Measurements from ENCODE around the gene GPRC5C.
"Not testable (repeated sequence)": the region's sequence is repeated elsewhere in the genome, so short reads cannot be mapped to it uniquely, and the experiment has no call there.

GPRC5C gene, protein sequence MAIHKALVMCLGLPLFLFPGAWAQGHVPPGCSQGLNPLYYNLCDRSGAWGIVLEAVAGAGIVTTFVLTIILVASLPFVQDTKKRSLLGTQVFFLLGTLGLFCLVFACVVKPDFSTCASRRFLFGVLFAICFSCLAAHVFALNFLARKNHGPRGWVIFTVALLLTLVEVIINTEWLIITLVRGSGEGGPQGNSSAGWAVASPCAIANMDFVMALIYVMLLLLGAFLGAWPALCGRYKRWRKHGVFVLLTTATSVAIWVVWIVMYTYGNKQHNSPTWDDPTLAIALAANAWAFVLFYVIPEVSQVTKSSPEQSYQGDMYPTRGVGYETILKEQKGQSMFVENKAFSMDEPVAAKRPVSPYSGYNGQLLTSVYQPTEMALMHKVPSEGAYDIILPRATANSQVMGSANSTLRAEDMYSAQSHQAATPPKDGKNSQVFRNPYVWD

DNA sequence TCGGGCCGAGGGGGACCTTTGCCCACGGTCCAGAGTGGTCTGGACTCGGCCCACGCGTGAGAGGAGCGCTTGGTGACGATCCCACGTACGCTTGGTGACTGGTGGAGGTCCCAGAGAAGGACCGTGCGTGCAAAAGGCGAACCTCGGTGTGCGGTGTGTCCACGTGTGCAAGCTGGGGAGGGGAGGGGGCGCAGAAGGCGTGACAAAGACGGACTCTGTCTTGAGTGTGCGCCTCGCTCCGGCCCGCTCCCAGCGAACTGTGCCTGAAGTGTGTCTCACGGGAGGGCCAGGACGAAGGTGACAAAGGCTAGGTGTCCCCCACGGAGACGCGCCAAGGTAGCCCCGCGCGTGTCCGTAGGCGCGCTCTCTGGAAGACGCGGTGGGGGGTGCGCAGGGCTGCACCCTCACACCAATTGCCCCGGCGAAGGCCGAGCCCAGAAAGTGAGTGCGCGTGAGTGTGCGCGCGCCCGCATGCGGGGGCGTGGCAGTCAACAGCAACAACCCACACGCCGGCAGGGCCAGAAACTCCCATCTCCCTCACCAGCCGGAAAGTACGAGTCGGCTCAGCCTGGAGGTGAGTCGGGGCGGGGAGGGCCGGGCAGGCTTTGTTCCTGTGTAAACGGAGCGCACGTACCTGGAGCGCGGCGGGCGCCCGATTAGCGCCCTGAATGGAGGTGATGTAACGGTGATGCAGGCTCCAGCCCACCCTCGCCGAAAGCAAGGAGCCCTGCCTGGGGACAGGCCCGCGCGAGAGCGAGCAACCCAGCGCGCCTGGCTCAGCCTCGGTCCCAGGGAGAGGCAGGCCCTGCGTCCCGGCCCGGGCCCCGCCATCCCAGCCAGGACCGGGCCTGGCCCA lies at the start of gene GPRC5C:
Gene GPRC5C (plus strand): TSS at position 521 of the 856 bp plus-strand sequence. CDS start 7,689 bp downstream, outside the sequence.
- DNase-seq = peak; percentile 23 to 40

DNA sequence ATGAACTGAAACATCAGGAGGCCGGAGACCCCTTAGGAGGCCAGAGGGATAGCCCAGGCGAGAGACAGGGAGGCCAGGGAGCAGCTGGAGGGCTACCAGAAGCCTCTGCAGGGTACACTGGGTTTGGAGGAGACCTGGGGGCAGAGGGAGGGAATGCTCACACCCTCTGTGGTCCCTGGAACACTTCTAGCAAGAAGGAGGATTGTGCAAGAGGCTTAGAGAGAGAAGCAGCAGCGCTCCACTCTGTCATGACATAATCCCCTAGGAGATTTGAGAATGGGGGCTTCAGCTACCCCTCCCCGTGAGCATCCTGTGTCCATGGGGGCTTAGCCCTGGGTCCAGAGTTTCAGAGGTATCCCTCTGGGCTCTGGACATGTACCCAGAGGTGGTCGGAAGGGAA lies 48.7 kb upstream of the GPRC5C start:
- DNase-seq = no peak

DNA sequence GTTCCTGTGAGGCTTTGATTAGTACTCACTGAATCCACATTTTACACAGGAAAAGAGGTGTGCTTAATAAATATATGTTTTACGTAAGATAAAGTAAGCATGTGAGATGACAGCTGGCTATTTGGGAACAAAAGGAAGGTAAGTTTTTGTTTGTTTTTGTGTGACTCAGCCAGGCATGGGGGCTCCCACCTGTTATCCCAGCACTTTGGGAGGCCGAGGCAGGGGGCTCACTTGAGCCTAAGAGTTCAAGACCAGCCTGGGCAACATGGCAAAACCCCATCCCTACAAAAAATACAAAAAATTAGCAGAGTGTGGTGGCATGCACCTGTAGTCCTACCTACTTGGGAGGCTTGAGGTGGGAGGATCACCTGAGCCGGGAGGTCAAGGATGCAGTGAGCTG lies 46.7 kb upstream of the GPRC5C start:
- no peak for DNase-seq

DNA sequence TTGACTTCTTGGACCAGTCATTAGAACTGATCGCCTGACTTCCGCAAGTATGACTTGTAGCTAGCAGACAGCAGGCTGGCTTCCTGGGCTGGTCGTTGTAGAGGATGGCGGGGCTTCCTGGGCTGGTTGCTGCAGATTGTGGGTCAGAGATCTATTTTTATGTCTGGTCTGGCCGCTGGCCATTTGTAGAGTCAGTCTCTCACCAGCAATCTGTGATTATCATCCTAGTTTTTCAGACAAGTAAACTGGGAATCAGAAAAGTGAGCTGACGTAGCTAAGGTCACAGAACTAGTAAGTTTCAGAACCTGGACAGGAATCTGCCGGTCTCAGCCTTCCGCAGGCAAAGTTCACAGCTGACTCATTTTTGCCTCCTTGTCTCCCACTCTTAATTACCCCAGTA lies 45.5 kb upstream of the GPRC5C start:
- DNase-seq = no peak

DNA sequence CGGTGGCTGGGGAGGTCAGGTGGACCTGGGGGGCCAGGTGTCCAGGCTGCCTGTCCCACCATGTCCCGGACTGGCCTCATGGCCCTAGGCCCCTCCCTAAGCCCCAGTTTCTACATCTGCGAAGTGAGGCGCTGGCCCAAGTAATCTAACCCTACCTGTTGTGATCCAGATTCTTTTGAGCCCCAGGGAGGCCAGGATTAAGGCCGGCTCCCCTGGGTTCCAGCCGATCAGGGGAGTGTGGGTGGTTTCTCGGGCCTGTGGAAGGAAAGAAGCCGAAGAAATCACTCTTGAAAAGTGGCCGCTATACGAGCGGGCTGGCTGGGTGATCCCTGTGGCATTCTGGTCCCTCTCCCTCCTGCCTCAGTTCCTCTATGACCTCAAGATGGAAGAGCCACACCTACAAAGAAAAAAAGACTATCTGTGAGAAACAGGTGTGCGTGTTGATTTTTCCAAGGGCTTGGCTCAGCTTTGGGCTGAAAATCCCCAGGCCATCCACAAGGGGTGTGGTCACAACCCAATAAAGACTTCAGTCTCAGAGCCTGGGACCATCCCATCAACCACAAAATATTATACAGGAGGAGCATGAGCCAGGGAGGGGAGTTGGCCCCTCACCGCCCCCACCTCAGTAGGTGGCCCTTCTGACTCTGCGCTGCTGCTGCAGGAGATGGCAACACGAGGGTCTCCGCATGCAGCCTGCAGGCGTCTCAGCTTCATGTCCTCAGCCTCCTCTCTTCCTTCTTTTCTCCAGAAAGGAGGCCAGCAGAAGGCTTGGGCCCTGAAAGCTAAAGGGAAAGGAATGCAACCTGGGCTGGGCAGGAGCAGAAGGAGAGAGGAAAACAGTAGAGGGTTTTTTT lies 44.3 kb upstream of the GPRC5C start:
- no peak for DNase-seq

DNA sequence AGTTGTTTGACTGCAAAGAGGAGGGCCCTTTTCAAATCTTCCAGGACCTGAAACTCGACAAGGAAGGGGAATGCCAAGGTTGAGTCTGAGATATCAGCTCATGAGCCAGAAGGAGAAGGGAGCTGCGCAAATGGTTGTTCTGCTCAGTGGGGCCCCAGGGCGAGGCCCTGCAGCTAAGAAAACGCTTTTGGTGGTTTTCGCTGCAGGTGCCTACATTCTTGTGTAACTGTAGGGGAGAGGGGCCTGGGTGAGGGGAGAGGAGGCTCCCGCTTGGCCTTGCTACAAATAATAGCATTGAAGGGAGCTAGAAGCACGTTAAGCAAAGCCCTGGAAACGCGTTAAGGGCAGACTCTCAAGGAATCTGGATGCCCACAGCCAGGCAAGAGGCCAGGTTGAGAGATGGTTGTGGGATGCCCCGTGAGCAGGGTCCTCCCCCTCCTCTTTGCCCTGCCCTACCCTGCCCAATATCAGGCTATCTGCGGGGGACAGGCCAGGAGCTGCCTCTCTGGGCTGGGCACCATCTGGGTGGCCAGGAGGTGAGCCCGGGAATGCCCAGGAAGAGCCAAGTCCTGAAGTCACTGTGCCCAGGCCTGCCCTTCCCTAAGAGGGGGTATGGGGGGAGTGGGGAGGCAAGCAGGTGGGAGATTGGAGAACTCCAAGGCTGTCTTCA lies 42.7 kb upstream of the GPRC5C start:
- no peak for DNase-seq

DNA sequence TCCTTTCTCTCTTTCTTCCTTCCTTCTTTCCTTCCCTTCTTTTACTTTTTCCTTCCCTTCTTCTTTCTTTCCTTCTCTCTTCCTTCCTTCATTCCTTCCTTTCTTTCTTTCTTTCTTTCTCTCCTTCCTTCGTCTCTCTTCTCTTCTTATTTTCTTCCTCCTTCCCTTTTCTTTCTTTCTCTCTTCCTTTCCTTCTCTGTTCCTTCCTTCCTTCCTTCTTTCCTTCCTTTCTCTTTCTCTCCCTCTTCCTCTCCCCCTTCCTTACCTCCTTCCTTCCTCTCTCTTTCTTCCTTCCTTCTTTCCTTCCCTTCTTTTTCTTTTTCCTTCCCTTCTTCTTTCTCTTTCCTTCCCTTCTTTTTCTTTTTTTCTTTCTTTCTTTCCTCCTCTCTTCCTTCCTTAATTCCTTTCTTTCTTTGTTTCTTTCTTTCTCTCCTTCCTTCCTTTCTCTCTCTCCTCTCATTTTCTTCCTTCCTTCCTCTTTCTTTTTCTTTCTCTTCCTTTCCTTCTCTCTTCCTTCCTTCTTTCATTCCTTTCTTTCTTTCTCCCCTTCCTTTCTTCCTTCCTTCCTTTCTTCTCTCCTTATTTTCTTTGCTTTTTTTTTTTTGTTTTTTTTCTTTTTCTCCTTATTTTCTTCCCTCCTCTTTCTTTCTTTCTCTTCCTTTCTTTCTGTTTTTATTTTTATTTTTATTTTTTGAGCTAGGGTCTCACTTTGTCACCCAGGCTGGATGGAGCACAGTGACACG lies 41.8 kb upstream of the GPRC5C start:
- no peak for DNase-seq

DNA sequence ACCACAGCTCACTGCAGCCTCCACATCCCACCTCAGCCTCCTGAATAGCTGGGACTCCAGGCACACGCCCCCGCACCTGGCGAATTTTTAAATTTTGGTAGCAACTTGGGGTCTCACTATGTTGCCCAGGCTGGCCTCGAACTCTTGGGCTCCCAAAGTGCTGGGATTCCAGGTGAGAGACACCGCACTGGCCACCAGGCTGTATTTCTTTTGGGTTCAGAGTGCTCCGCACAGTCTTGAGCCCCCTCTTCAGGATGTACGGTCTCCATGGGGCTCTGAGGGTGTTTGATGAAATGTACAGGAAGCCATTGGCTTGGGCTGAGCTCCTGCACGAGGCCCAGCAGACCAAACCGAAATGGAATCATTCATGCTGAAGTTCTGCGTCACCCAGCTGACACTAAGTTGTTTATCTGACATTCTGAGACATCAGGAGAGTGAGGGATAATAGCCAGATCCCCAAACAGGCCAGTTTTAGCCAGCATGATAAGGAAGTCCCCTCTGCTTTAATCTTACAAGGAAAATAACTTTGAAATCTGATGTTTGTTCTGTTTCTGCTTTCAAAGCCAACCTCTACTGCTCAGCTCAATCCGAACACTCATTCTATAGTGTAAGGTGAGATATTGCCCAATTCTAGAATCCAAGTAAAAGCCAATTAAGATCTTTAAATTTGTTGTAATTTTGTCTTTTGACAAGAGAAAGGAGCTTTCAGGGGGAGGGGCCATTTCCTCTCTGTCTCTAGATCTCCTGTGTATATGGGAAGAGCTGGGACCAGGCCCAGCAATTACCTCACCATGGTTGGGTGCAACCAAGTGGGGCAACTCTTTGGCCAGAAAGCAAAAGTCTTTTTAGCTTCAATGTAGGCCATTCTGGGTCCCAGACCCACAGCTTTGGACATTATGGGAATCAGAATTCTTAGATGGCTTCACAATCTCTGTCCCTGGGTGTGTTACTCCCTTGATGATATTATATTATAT lies 40.9 kb upstream of the GPRC5C start:
- no peak for DNase-seq

DNA sequence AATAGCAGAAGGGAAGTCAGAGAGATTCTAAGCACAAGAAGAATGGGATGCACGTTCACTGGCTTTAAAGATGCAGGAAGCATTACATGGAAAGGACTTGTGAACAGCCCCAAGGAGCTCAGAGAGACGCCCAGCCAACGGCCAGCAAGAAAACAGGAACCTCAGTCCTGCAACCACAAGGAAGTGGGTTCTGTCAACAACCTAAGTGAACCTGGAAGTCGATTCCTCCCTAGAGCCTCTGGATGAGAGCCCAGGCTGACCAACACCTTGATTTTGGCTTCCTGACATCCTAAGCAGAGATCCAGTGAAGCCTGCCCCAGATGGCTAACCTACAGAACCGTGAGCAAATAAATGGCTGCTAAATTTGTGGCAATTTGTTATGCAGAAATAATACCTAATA lies 40.1 kb upstream of the GPRC5C start:
- peak in 1 of 2 donors; percentile 25 for DNase-seq

DNA sequence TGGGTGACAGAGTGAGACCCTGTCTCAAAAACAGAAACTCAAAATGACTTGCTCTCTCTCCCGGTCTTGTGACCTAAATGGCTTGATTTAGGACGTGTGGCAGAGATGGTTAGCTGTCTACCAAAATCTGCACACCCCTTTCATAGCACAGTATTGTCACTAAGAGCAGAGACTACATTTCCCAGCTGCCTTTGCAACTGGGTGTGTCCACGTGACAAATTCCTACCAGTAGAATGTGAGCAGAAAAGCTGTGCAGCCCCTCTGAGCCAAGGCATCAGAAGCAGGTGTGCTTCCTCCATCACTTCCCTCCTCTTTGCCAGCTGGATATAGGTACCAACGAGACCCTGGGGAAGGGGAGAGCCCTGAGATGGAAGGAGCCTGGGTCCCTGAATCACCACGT lies 39.0 kb upstream of the GPRC5C start:
- no peak for DNase-seq

DNA sequence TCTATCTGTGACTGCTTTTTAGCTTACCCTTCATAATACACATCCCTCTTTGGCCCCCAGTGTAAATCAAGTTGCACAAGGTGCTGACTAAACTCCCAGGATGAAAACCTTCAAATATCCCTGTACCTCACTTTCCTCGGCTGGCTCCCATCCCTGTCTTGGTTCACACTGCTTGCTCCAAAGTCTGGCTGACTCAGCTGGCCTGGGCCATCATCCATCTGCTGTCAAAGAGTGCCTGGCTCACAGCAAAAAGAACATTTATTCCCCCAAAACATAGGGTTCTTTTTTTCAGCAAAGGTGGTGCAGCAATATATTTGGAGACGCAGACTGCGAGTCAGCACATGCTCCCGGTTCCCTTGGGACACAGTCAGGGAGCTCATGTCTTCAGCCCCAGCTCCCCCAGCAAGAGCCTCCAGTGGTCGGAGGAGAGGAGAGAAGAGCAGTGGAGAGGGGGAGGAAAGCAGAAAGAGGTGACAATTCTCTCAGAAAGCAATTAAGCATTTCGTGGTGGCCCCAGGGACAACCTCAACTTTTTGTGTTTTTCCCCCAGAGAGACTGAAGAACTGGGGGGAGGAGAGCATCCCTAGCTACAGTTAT lies 38.4 kb upstream of the GPRC5C start:
- DNase-seq = no peak

DNA sequence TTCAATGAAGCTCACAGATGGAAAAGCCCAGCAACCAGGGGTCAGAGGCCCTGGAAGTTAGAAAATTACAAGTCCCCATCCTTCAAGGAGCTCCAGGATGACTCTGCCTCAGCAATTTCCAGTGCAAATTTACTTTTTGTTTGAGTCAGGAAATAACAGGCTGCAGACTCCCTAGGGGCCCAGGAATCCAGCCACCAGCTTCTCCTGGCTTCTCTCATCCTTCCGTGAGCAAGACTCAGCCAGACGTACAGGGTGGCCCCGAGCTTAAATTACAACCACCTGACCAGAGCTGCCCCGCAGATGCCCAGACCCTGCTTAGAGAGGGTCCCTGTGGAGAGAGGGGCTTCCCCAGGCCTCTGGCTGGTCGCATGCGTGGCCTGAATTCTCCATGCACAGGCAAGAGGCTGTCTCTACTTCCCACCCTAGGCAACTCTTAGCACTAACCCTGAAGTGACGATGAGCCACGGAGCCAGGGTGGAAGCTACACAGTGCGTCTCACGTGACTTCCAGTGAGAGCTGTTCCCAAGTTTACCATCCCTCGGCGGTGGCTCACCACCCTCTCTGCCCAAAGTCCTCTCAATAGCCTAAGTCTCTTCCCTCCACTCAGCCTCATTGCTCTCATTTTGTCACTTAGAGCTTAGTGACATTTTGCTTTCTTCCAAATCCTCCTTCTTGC lies 37.5 kb upstream of the GPRC5C start:
- DNase-seq = no peak

DNA sequence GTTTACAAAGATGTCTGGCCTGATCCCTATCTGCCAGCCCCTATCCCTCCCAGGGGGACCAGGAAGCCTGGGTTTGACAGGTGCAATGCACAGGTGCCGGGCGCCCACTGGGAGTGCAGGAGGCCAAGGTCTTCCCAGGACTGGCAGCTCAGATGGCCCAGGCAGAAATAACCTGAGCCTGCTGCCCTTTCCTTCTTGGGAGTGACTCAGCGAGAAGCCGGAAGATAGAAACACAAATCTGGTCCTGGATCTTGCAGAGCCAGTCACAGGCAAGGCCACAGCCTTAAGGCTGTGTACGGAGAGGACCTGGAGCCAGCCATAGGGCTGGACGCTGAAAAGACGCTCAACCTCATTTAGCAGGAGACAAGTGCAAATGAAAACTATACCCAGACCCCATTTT lies 36.9 kb upstream of the GPRC5C start:
- no peak for DNase-seq

DNA sequence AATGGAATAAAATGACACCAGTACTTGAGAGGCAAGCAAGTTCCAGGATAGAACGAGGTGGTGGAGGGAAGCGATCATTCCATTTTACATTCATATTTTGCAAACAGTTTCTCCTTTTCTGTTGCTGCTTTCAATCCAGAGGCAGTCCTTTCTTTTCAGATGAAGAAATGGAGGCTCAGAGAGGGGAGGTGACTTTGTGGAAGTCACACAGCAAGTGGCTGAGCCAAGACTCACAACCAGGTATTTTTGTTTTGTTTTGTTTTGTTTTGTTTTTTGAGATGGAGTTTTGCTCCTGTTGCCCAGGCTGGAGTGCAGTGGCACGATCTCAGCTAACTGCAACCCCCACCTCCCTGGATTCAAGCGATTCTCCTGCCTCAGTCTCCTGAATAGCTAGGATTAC lies 35.3 kb upstream of the GPRC5C start:
- DNase-seq = no peak

DNA sequence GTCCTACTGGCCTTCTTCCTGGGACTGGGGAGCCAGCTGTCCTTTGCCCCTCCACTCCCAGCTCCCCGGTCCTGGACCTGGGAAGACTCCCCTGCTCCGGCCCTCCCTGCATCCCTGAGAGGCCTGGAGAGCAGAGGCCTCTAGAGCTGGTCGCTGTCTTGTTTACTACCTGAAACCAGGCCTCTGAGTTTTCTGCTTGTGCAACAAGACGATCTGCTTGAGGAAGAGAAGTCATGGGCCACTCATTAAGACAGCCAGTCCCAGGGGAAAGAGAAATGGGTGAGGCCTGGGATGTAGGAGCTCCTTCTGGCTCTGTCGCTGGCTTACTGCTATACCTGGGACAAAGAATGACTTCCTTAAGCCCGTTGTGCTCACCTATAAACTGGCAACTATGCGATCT lies 29.8 kb upstream of the GPRC5C start:
- DNase-seq = no peak

DNA sequence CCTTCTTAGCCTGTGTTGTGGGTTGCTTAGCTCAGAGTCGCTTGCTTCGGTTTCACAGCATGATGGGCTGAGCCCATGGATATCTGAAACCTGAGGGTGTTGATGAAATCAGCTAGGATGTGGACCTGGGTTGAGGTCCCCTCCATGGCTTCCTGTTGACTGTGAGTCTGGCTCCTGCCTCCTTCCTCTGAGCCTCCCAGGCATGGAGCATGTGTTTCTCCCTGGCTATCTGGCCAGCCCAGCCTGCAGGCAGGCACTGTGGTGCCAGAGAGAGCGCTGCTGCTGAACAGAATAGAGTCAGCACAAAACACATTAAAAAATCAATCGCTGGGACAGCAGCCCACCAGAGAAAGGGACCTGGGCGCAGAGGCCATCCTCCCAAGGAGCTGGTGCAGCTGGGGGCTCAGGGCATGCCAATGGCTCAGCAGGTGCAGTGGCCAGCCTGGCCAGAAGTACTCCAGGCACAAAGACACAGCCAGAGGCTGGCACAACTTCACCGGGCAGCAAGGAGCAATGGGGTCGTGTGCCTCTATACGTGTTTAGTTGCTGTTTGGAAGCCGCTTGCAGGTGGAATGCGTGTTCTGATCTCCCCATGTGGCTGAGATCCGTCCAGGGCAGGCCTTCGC lies 28.3 kb upstream of the GPRC5C start:
- DNase-seq = no peak

DNA sequence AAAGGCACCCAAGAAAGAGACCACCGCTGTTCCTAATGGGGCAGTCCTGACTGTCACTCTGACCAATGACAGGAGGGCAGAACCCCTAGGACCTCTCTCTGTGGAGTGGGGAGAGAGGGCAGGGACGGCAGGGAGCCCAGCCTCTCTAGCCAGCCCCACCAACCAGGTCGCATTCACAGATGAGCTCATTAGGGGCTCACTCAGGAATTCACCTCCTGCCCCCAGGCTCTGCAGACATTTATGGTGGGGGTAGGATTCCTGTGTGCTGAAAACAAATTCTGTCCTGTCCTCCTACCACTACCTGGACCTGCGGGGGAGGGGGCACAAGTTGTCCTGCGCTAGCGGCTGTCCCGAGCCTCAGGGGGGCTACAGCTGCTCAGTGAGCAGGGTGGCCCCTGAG lies 27.7 kb upstream of the GPRC5C start:
- no peak for DNase-seq

DNA sequence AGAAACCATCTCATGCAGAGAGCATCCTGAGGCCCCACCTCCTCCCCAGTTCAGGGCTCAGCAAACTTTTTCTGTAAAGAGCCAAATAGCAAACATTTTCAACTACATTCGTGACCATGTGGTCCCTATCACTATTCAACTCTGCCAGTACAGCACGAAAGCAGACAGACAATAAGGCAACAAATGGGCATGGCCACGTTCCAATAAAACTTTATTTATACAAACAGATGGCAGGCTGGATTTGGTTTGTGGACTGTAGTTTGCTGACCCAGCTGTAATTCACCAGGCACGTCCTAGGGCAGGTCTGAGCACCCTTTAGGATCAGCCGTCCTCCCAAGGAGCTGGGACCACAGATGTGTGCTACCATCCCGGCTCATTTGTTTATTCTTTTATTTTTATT lies 27.1 kb upstream of the GPRC5C start:
- no peak for DNase-seq

DNA sequence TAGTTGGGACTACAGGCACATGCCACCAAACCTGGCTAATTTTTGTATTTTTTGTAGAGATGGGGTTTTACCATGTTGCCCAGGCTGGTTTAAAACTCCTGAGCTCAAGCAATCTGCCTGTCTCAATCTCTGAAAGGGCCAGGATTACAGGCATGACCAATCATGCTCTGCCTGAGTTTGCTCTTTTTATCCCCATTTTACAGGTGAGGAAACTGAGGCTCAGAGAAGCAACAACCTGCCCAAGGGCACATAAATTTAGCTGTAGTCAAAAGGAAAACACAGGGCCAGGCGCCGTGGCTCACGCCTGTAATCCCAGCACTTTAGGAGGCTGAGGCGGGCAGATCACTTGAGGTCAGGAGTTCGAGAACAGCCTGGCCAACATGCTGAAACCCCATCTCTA lies 26.6 kb upstream of the GPRC5C start:
- DNase-seq = not testable (repeated sequence)
